ENCODE measurements around the gene CDK8.

CDK8 gene

DNA sequence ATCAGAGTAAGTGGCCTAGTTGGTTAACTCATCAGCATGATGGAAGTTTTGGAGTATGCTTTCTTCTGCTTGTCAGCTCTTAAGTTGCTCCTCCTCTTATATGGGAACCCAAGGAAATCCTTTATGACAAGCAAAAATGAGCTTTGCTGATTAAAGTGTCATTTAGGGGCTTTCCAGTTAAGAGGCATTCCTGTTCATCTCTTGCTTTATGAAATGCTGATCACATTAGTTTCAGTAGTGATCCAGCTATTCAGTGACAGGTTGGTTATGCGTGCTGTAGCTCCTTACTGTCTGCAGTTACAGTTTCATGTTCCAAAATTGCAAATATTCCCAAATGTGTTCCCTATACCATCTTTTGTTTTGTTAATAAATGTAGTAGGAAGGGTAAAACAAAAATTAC is 146.6 kb downstream of the CDK8 start:
- DNase-seq, result no peak

DNA sequence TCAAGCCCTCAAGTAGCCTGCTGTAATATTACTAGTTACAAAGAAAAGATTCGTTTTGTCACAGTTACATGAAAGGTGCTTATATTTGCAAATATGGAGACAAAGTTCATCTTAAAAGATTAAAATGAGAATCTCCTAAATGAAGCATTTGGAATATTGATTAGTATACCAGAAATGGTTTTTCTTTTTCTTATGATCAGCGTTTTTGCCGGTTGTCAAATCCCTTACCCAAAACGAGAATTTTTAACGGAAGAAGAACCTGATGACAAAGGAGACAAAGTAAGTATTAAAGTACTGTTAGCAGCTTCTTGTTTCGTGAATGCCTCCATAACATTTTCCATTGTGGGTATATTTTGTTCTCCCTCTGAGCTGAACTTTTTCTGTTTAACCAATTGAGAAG is 147.1 kb downstream of the CDK8 start:
- DNase-seq, result no peak

DNA sequence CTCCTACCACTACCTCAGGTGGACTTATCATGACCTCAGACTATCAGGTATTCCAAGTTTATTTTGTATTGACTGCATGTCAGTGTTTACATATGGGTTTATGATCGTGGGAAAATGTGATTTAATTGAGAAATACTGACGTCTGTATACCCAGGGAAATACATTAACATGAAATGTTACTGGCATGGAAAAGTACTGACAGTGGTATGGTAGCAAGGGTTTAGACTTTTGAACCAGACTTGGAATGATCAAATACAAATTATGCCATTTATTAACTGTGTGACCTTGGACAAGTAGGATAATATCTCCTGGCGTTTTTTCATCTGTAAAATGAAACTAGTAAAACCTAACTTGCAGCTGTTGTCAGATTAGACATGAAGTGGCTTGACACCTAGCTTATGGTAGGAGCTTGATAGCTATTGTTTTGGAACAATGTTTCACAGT is 147.7 kb downstream of the CDK8 start:
- DNase-seq, result no peak

DNA sequence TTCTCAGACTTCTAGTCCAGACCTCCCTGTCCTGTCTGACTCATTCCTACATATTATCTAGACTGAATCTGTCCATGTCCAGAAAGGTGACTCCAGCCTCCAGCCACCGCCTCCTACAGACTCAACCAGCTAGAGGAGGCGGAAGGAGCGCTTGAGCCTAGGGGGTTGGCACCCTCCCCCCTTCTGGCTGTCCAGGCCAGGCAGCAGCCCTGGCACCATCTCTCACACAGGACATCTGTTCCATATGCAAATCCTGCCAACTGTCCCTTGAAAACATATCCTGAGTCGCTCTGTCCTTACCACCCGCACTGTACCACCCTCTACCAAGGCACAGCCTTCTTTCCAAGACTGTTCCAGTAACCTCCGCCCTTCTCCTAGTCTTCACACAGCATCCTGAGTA is 152.9 kb downstream of the CDK8 start:
- DNase-seq, result no peak

DNA sequence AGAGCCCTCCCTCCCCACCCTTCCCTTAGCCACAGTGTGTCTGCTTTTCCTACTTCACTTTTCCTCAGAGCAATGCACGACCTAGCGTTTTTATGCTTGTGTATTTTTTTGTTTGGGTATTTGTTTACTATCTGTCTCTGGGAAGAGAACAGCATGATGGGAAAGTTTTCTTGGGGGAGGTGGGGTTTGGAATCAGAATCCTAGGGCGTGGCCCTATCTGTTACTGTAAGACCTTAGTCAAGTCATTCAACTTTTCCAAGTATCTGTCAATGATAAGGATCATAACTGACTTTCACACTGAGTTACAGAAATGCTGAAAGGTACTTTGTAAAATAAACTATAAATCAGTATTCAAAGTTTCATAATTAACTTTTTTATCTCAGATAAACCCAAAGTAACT is 157.3 kb downstream of the CDK8 start:
- DNase-seq, result no peak

DNA sequence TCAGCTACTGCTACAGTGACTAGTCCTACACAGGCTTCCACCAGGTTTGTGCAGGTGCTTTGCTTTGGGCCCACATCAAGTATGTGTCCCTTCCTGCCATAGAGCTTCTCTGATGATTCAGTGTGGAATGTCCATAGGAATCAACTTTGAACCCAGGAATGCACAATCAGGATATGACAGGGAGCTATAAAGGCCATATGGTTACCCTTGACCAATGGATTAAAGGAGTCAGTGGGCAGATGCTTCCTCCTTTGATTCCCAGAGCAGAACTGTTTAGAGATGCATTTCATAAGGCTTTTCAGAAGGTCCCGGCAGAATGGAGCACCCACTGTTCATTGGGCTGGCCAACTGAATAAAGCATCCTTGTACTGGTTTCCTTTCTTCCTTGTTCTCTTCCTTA is 158.3 kb downstream of the CDK8 start:
- DNase-seq, result no peak

DNA sequence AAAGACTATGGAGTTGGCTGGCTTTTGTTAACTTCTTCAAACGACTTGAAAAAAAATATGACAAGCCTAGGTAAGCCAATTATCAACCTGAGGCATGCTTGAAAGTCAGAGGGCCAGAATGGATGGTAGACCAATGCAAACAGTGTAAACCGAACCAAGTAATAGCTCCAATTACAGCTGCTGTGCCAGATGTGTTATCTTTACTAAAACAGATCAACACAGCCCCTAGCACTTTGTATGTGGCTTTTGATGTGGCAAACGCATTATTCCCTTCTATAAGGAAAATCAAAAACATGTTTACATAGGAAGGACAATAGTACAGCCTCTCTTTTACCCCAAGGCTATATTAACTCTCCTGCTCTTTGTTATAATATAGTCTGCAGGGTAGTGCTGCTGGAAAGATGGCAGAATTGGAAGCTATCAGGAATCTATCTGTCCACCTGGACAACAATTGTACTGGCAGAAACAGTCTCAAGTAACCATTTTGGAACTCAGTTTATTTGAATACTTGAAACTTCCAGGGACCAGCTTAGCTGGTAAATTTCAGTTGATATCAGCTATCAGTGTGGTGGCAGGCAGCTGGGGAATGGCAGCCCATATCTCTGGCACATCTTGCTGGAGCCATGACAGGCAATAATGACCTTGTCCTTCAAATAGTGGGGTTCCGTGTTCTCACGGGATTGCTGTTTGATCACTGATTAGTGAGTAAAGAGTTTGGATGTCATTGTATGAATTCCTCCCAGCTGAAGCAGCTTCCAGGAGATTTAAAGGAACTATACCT is 159.2 kb downstream of the CDK8 start:
- no peak for DNase-seq

DNA sequence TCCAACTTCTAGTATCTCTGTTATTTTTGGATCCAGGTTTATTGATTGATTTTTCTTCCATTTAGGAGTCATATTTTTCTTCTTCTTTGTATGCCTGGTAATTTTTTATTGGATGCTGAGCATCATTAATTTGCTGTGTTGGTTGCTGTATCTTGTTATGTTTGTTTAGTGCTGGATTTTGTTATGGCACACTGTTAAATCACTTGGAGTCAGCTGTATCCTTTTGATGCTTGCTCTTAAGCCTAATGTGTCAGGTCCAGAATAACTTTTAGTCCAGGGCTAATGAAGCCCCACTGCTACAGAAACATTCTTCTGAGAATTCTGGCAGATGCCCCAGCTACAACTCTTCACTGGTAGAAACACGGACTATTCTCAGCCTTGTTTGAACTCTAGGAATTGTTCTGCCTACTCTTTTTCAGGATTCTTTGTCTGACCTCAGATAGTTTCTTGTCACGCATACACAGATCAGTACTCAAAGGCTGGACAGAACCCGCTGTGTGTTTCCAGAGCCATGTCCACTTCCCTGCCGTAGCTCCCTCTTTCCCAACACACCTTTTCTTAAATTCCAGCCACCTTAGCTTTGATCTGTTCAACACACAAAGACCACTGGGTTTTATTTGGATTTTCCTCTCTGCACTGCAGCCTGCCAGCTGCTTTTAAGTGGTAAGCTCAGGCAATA is 166.5 kb downstream of the CDK8 start:
- DNase-seq, result no peak

DNA sequence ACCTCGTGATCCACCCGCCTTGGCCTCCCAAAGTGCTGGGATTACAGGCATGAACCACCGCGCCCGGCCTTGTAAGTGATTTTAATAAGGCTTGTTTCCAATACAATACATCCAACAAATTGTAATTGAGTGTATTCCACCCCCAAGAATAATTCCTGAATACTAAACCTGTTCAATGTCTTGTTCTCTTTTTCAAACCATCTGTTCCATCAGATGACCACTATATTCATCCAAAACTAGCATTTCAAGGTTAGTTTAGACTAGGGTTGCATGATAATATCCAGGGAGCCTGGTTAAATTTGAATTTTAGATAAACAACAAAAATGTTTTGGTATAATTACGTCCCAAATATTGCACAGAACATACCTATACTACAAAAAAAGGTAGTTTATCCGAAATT is 168.1 kb downstream of the CDK8 start:
- DNase-seq, result no peak

DNA sequence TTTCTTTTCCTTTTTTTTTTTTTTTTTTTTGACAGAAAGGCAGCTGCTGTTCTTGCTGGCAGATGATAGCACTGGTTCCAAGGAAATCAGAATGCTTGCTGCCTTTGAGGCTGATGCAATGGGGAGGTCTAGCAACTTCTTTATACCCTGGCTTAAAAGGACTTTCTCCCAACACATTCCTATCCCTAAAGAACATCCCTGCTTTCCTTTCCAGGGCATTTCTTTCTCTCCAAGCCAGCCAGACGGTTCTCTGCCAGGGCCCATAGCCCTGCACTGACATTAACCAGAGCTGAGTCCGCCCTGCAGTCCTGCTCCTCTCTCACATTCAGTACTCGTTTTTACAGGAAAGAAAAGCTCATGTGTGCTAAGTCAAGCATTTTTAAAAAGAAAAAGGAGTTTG is 169.7 kb downstream of the CDK8 start:
- no peak for DNase-seq

DNA sequence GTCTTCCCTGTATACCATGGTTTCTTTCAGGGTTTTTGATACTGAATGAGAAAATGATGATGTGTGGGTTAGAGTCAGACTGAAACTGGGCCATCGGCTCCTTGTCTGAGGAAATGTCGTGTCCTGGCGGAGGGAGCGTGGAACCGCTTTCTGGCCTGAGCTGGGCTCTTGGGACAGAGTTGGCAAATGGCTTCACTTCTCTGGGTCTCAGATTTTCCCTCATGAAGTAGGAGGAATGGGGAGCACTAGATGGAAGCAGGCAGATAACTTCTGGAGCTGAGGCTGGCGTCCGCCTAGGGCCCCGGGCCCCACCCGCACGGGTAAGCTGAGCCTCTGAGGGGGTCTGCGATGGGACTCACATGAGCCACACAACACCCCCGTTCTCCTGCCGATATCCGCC is 170.3 kb downstream of the CDK8 start:
- no peak for DNase-seq

DNA sequence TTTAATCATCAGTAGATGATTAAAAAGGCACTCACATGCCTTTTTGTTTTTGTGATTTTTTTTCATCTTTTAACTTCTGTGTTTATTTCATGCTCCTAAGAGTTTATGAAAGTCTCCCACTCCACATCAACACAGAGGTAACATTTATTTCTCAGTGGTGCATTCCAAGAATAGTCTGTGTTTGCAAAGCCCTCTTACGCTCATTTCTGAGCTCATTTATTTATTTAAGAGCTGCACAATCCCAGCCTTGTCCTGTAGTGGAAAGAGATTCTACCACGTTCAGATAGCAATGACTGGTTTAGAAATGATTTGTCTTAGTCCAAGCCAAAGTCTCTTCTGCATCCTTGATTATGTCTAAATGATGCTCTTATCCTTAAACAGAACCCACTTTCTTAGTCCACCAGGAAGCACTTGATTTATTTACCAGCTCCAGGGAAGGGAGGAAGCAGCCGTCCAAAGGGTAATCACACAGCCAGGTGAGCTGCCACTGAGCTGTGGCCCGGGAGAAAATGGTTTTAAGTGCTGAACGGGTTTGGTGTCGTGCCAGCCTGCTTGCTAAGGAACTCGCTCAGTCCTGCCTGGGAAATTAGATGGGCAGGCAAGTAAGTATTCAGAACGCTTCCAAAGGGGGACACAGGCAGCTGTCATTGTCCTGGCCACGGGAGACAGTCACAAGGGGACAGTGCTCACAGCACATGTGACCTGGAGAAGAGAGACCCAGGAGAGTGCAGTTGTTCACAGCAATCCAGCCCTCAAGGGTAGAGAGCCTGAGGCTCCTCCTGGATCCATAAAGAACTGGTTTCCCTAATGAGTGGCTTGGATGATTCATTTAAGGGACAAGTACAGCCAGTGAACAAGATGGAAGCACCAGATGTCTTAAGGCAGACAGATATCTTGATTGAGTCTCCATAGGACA is 171.8 kb downstream of the CDK8 start:
- no peak for DNase-seq

DNA sequence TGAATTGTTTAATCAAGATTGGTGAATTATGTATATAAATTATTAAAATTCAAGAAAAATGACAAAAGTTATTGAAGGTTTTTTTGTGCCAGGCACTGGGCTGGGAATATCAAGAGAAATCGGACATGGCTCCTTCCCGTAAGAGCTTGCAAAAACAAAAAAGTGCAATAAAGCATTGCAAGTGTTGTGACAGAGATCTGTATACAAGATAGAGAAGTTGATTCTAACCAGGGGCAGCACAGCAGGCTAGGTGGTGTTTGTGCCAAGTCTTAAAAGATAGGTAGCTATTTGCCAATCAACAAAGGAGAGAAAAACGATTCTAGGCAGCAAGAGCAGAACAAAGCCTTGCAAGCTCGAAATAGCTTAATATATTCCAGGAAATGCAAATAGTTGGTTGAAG is 179.8 kb downstream of the CDK8 start:
- no peak for DNase-seq

DNA sequence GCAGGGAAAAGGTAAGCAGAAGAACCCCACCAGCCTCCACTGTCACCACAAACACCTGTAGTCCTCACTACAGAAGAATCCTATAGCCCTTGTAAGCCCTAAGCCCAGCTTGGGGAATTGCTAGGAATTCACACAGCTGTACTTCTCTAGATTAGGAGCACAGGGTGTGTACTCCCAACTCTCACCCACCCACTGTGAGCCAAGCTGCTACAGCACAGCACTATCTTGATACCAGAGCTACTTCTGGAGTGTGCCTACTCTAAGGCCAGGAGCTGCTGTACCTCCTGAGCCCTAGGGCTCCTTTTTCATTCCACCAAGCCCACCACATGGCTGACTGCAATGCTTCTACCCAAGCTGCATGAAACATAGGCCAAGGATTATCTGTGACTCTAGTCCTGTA is 181.2 kb downstream of the CDK8 start:
- no peak for DNase-seq

DNA sequence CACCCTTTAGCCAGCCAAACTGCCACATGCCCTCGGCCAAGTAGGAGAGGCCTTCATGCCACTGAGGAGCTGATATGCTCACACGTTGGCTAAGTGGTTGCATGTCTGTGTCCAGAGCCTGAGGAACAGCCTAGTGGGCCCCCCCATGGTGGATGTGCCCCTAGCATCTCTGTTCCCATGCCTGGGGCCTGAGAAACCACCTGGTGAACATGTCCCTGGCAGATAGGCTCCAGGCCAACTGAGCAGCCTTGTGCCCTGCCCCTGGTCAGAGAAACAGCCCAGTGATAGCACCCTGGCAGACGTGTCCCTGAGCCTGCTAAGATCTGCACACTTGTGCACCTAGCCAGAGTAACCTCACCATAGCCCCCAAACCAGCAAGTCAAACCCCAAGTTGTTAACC is 181.7 kb downstream of the CDK8 start:
- no peak for DNase-seq

DNA sequence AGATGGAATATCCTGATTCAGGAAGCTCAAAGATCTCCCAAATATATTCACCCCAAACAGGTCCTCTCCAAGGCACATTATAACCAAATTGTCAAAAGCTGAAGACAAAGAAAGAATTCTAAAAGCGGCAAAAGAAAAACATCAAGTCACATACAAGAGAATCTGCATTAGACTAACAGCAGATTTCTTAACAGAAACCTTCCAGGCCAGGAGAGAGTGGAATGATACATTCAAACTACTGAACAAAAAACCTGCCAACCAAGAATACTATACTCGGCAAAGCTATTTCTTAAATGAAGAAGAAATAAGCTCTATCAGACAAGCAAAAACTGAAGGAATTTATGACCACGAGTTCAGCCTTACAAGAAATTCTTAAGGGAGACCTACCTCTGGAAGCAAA is 183.0 kb downstream of the CDK8 start:
- no peak for DNase-seq

DNA sequence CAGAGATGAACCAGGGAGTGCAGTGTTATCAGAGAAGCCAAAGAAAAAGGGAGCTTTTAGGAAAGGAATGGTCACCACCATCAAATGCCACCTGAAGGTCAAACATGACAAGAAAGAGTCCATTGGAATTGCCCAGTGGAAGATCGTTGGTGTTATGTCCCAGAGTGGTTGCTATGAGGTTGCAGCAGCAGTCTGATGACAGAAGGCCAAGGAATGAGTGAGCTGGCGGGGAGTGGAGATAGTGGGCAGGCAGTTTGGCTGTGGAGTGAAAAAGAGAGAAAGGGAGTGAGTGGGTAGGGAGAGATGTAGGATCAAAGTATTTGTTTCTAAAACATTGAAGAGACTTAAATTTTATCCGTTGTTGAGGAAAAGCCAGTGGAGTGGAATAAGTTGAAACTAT is 186.2 kb downstream of the CDK8 start:
- no peak for DNase-seq

DNA sequence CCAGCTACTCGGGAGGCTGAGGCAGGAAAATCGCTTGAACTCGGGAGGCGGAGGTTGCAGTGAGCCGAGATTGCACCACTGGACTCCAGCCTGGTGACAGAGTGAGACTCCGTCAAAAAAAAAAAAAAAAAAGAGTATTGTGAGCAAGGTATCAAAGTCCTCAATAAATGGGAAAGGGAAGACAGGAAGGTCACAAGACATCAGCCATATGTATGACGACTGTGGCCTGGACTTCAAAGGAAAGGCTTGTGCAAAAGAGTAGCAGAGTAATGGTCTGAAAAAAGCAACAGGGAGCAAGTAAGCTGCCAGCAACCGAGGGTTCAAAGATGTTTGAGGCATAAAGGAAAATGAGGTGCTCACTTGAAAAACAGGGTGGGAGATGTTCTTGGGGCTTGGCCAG is 187.5 kb downstream of the CDK8 start:
- DNase-seq, result no peak

DNA sequence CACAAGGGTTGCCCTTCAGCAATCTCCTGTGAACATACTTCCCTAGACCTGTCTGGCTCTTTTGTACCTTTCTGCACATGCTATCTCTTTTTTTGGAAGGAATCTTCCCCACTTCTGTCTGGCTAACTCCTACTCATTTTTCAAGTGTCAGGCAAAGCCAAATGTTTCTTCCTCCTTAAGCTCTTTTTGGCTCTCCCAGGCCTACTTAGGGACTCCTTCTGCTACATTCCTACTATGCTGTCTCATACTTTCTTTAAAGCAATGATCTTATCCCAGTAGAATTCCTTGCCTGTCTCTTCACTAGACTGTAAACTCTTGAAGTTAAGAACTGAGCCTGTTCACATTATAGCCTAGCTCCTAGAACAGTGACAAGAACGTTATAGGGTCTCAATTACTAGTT is 188.6 kb downstream of the CDK8 start:
- DNase-seq, result no peak

DNA sequence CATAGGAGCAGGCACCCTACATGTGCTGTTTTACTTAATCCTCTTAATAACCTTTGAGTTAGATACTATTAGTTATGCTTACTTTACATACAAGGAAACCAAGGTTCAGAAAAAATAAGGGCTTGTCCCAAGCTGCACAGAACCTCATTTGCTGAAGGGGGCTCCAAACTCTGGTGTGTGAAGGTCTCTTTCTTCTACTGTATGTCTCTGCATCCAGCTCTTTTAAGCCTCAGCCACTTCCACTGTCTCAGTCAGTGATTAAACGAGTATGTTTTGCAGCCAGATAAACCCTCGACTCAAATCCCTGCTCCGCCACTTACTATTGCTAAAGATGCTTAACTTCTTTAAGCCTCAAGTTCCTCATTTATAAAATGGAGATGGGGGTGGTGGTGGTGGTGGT is 191.2 kb downstream of the CDK8 start:
- DNase-seq, result no peak

DNA sequence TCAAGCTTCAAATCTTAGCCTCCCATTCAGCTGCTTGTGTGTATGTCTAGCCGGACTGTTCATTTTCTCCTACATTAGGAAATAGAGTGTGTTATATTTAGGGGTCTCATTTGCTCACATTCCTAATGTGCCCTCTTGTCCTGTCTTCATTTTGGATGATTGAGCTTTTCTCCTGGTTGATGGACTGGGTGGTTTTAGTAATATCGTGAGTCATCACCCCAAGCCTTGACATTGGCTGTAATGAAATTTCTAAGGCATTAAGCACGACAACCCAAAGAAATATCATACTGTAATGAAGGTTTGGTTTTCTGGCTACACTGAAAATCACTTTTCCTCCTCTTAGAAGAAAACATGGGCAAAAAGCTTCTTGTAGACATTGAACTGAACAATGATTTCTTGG is 192.8 kb downstream of the CDK8 start:
- no peak for DNase-seq

DNA sequence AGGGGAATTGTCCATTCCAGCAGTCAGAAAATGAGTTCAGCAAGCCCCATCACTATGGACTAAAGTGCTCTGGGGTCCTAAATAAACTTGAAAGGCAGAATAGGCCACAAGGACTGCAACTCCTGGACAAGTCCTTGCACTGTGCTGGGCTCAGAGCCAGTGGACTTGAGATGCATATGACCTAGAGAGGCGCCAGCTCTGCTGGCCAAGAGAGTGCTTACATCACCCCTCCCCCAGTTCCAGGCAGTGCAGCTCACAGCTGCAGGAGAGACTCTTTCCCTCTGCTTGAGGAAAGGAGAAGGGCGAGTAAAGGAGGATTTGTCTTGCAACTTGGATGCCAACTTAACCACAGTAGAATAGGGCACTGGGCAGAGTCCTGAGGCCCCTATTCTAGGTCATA is 194.1 kb downstream of the CDK8 start:
- no peak for DNase-seq

DNA sequence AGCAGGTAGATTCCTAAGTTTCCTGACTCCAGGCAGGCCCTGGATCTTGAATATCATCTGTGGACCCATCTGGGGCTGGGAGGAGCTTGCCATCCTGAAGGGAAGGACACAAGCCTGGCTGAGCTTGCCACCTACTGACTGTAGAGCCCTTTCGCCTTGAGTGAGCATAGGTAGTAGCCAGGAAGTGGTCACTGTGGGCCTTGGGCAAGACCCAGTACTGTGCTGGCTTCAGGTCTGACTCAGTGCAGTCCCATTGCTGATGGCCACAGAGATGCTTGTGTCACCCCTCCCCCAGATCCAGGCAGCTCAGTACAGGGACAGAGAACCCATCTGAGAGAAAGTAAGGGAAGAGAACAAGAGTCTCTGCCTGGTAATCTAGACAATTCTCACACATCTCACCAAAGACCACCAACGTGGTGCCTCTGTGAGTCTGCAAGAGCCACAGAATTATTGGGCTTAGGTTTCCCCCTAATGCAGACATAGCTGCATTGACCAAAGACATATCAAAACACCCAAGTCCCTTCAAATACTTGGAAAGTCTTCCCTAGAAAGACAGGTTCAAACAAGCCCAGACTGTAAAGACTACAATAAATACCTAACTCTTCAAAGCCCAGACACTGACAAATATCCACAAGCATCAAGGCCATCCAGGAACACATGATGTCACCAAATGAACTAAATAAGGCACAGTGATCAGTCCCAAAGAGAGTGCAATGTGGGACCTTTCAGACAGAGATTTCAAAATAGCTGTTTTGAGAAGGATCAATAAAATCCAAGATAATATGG is 195.3 kb downstream of the CDK8 start:
- no peak for DNase-seq
